Activated T-helper 2 cell treated with anti-CD3 and anti-CD28 coated beads, Interferon-gamma antibody, Interleukin-2, Interleukin-4, amounts not matched to agents 10 μg/mL and 5 μg/mL and 100 μg/mL, durations not matched to agents 14 hours and 24 hours and 36 hours (primary cell): ENCODE results near the gene PLXNB1. TPM values are rescaled to one million over a fixed set of nuclear protein-coding genes. Genes with fewer than 3 reads are reported as not detected.

Experiments
- DNase-seq: peaks from one replicate; pipeline ENCODE4 v3.0.0; 2021; ENCODE audit warnings: low spot score
- H3K27ac Mint-ChIP-seq: one replicate; pipeline ENCODE4 v1.8.0; 2021; ENCODE audit warnings: mixed read lengths
- H3K27me3 Mint-ChIP-seq: one replicate; pipeline ENCODE4 v1.8.0; 2021; ENCODE audit warnings: low read depth, mixed read lengths
- H3K36me3 Mint-ChIP-seq: one replicate; pipeline ENCODE4 v1.8.0; 2021; ENCODE audit warnings: low read depth, mixed read lengths
- H3K4me1 Mint-ChIP-seq: one replicate; pipeline ENCODE4 v1.8.0; 2021; ENCODE audit warnings: low read depth, mixed read lengths
- H3K4me3 Mint-ChIP-seq: one replicate; pipeline ENCODE4 v1.8.0; 2021; ENCODE audit warnings: low read depth, mild to moderate bottlenecking, moderate library complexity, mixed read lengths
- H3K9me3 Mint-ChIP-seq: one replicate; pipeline ENCODE4 v1.8.0; 2021; ENCODE audit warnings: mixed read lengths
- intact Hi-C: fragments of 100-400 bp; cut with micrococcal nuclease; formaldehyde crosslinking; loops from one replicate; pipeline ENCODE4 v1.15.1; 2023
- total RNA-seq: library from RNA; stranded (reverse); gene quantifications from 2 replicates; pipeline ENCODE4 v1.2.3, GENCODE V29; 2022

PLXNB1 gene
- total RNA-seq, 1 donor from 2014 or later = 7.0 TPM

GRCh38 chr3:48459773-48460516, 30.1 kb upstream of the PLXNB1 start:
- Mint-ChIP-seq H3K4me1 (no peaks in the 10 kb centered on the region), H3K27ac (no peak overlapping the region), H3K36me3 (peaks cover 37% of the 10 kb centered on the region), H3K27me3 (no peaks in the 10 kb centered on the region), H3K9me3 (no peaks in the 10 kb centered on the region), H3K4me3 (no peak overlapping the region)
- intact Hi-C loops = no loop called here
- no peak for DNase-seq

- intact Hi-C loops = no loop called here
- no peaks in the 10 kb centered on the region for H3K9me3 Mint-ChIP-seq
- no peak for DNase-seq
- H3K4me1 Mint-ChIP-seq = no peaks in the 10 kb centered on the region
- H3K27ac Mint-ChIP-seq = no peak overlapping the region
- H3K4me3 Mint-ChIP-seq = no peak overlapping the region
- no peaks in the 10 kb centered on the region for H3K27me3 Mint-ChIP-seq
- H3K36me3 Mint-ChIP-seq = peaks cover 42% of the 10 kb centered on the region
These were observed 29.4 kb upstream of the PLXNB1 start for GRCh38 chr3:48459331-48459730.

- Mint-ChIP-seq H3K4me3 (no peak overlapping the region), H3K27me3 (no peaks in the 10 kb centered on the region), H3K36me3 (peaks cover 58% of the 10 kb centered on the region), H3K9me3 (no peaks in the 10 kb centered on the region), H3K27ac (no peak overlapping the region), H3K4me1 (no peaks in the 10 kb centered on the region)
- no peak for DNase-seq
- intact Hi-C loops = no loop called here
These were observed 26.6 kb upstream of the PLXNB1 start for GRCh38 chr3:48456456-48456855.

- Mint-ChIP-seq H3K9me3 (no peaks in the 10 kb centered on the region), H3K4me3 (no peak overlapping the region), H3K36me3 (peaks cover 59% of the 10 kb centered on the region), H3K27ac (no peak overlapping the region), H3K27me3 (no peaks in the 10 kb centered on the region), H3K4me1 (peaks cover 19% of the 10 kb centered on the region)
- intact Hi-C loops = no loop called here
- no peak for DNase-seq
These were observed 21.4 kb upstream of the PLXNB1 start for GRCh38 chr3:48451270-48451669.

GRCh38 chr3:48446425-48447193, 16.7 kb upstream of the PLXNB1 start, which contains the start of gene ATRIP:
Gene ATRIP, plus strand, starts transcription at chr3:48446737. Its CDS starts 109 bp downstream, at chr3:48446846.
- Mint-ChIP-seq H3K4me3 (peak within 1 kb of the TSS; percentile 94), H3K27ac (peak within 1 kb of the TSS; percentile 81), H3K27me3 (no peaks in the 10 kb centered on the region), H3K9me3 (no peaks in the 10 kb centered on the region), H3K4me1 (peaks cover 30% of the 10 kb centered on the region), H3K36me3 (peaks cover 66% of the 10 kb centered on the region)
- intact Hi-C loops = loop anchor here (2.0 to 5.0 kb wide), 3 partner anchors 26 to 110 kb away; partner anchors contain the start of gene PFKFB4
- peak; percentile 87 for DNase-seq

- no peak for DNase-seq
- H3K9me3 Mint-ChIP-seq = no peaks in the 10 kb centered on the region
- H3K27ac Mint-ChIP-seq = peak overlapping the region; percentile 81
- peaks cover 33% of the 10 kb centered on the region for H3K4me1 Mint-ChIP-seq
- intact Hi-C loops = loop anchor here (2.0 to 5.0 kb wide), 3 partner anchors 27 to 111 kb away; partner anchors contain the start of gene PFKFB4
- H3K27me3 Mint-ChIP-seq = no peaks in the 10 kb centered on the region
- peaks cover 66% of the 10 kb centered on the region for H3K36me3 Mint-ChIP-seq
- H3K4me3 Mint-ChIP-seq = peak overlapping the region; percentile 94
These were observed 16.1 kb upstream of the PLXNB1 start for GRCh38 chr3:48446043-48446424.

GRCh38 chr3:48445277-48445882, 15.5 kb upstream of the PLXNB1 start:
- Mint-ChIP-seq H3K27ac (peak overlapping the region; percentile 81), H3K9me3 (no peaks in the 10 kb centered on the region), H3K4me3 (peak overlapping the region; percentile 94), H3K27me3 (no peaks in the 10 kb centered on the region), H3K36me3 (peaks cover 71% of the 10 kb centered on the region), H3K4me1 (peaks cover 33% of the 10 kb centered on the region)
- intact Hi-C loops = loop anchor here (5.0 kb wide), 1 partner anchor 62 kb away; no protein-coding TSS in a partner anchor
- no peak for DNase-seq

GRCh38 chr3:48441940-48442339, 12.1 kb upstream of the PLXNB1 start:
- Mint-ChIP-seq H3K4me1 (peaks cover 28% of the 10 kb centered on the region), H3K27ac (no peak overlapping the region), H3K27me3 (no peaks in the 10 kb centered on the region), H3K4me3 (peak overlapping the region; percentile 97), H3K9me3 (no peaks in the 10 kb centered on the region), H3K36me3 (peaks cover 55% of the 10 kb centered on the region)
- DNase-seq = no peak
- intact Hi-C loops = loop anchor here (2.0 kb wide), 1 partner anchor 173 kb away; no protein-coding TSS in a partner anchor

GRCh38 chr3:48440590-48440958, 10.7 kb upstream of the PLXNB1 start:
- Mint-ChIP-seq H3K36me3 (peaks cover 49% of the 10 kb centered on the region), H3K27ac (peak overlapping the region; percentile 90), H3K4me1 (peaks cover 20% of the 10 kb centered on the region), H3K27me3 (no peaks in the 10 kb centered on the region), H3K9me3 (no peaks in the 10 kb centered on the region), H3K4me3 (peak overlapping the region; percentile 97)
- DNase-seq = no peak
- intact Hi-C loops = loop anchor here (1.0 to 2.0 kb wide), 2 partner anchors 139 to 172 kb away; partner anchors contain the start of gene NME6

GRCh38 chr3:48439820-48440589, 10.1 kb upstream of the PLXNB1 start, which contains the start of the genes CCDC51 and TMA7:
Gene CCDC51, minus strand, starts transcription at chr3:48440119. Its CDS starts 4,991 bp downstream, at chr3:48435128.
Gene TMA7, plus strand, starts transcription at chr3:48440257. Its CDS starts 40 bp downstream, at chr3:48440297.
- H3K36me3 Mint-ChIP-seq = peaks cover 49% of the 10 kb centered on the region
- no peaks in the 10 kb centered on the region for H3K27me3 Mint-ChIP-seq
- H3K27ac Mint-ChIP-seq = peak within 1 kb of the TSS; percentile 90
- DNase-seq = peak; percentile 98
- intact Hi-C loops = loop anchor here (1.0 to 5.0 kb wide), 3 partner anchors 139 to 253 kb away; partner anchors contain the start of genes CDC25A and NME6
- no peaks in the 10 kb centered on the region for H3K9me3 Mint-ChIP-seq
- H3K4me3 Mint-ChIP-seq = peak within 1 kb of the TSS; percentile 97
- H3K4me1 Mint-ChIP-seq = peaks cover 20% of the 10 kb centered on the region

GRCh38 chr3:48437812-48438211, 7.9 kb upstream of the PLXNB1 start:
- no peak overlapping the region for H3K27ac Mint-ChIP-seq

GRCh38 chr3:48436855-48437254, 7.0 kb upstream of the PLXNB1 start:
- Mint-ChIP-seq H3K36me3 (peaks cover 34% of the 10 kb centered on the region), H3K27me3 (no peaks in the 10 kb centered on the region), H3K4me1 (peaks cover 21% of the 10 kb centered on the region), H3K4me3 (no peak overlapping the region), H3K9me3 (no peaks in the 10 kb centered on the region), H3K27ac (no peak overlapping the region)
- intact Hi-C loops = loop anchor here (1.0 to 5.0 kb wide), 4 partner anchors 36 to 250 kb away; partner anchors contain the start of gene CDC25A
- no peak for DNase-seq

More at GRCh38 chr3:48437812-48438211, 7.9 kb upstream of the PLXNB1 start:
- H3K9me3 Mint-ChIP-seq = no peaks in the 10 kb centered on the region
- H3K4me3 Mint-ChIP-seq = no peak overlapping the region
- intact Hi-C loops = loop anchor here (5.0 kb wide), 1 partner anchor 251 kb away; the partner anchor contains the start of gene CDC25A
- no peak for DNase-seq
- H3K27me3 Mint-ChIP-seq = no peaks in the 10 kb centered on the region
- peaks cover 36% of the 10 kb centered on the region for H3K36me3 Mint-ChIP-seq
- peaks cover 20% of the 10 kb centered on the region for H3K4me1 Mint-ChIP-seq
